Peyer's patch (tissue), 4 donors: ENCODE data around the gene FABP3. TPM values are rescaled to one million over a fixed set of nuclear protein-coding genes. Genes with fewer than 3 reads are reported as not detected.
"Not testable (repeated sequence)": the region's sequence is repeated elsewhere in the genome, so short reads cannot be mapped to it uniquely, and the experiment has no call there.

ENCODE experiments used
- DNase-seq, 3 donors: peaks; one replicate each; pipeline ENCODE4 v3.0.0-alpha.2; 2017 to 2019
- H3K27ac ChIP-seq, 4 donors: fragments of 200-600 bp; sonication (generic); one replicate each; pipeline ENCODE4 v1.5.1; 2016 to 2019
- H3K27me3 ChIP-seq, 2 donors: fragments of 200-600 bp; sonication (generic); one replicate each; pipeline ENCODE4 v1.5.1; 2019
- H3K36me3 ChIP-seq, 3 donors: fragments of 200-600 bp; sonication (generic); one replicate each; pipeline ENCODE4 v1.5.1; 2016 to 2019
- H3K4me1 ChIP-seq, 4 donors: fragments of 200-600 bp; sonication (generic); one replicate each; pipeline ENCODE4 v1.5.1; 2016 to 2019
- H3K4me3 ChIP-seq, 4 donors: fragments of 200-600 bp; sonication (generic); 1 replicate in 3 of 4; 2 replicates in 1 of 4; pipeline ENCODE4 v1.5.1; 2016 to 2019; ENCODE audit warnings: mild to moderate bottlenecking in 1 of 4
- H3K9me3 ChIP-seq, 4 donors: fragments of 200-600 bp; sonication (generic); one replicate each; pipeline ENCODE4 v1.5.1; 2016 to 2019; ENCODE audit warnings: mild to moderate bottlenecking in 1 of 4
- CTCF ChIP-seq, 6 experiments: fragments of 450-650 bp in 4 of 6; fragments of 200-600 bp in 2 of 6; sonication (generic) in 1 of 6; IDR thresholded peaks; one replicate each; pipeline ENCODE4 v1.5.1; 2017 to 2019; ENCODE audit warnings: antibody characterized with exemption in 6 of 6, mild to moderate bottlenecking in 3 of 6, moderate library complexity in 1 of 6
- POLR2A ChIP-seq, 2 donors: fragments of 450-650 bp; IDR thresholded peaks; one replicate each; pipeline ENCODE4 v1.5.1; 2017; ENCODE audit warnings: antibody characterized with exemption in 2 of 2, mild to moderate bottlenecking in 2 of 2, moderate library complexity in 2 of 2
- total RNA-seq, 4 donors: library from RNA; depleted of rRNA; stranded (reverse); fragments of >200 nt; gene quantifications; one replicate each; pipeline ENCODE4 v1.1.0, GENCODE V29; 2016

The FABP3 gene
- total RNA-seq, 4 donors from 2014 or later = 2.7 to 15.7 TPM; not detected in 2

DNA sequence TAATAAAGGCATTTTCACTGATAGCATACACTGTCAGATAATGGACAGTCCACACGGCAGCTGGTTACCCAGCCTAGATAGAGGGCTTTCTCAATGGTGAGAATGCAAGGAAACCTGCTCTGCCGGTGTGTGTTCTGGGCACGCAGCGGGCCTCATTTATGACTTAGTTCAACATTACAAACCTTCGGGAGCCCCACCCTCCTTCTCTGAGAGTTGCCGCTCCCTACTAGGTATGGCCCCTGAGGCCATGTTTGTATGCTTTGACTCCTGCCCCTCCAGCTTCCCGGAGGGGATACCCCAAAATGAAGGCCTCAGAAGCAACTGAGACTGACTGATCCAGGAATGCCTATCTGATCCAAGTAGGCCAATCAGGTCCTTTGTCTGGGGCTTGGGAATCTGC lies 17.2 kb upstream of the FABP3 start:
- Histone ChIP-seq H3K9me3 (no peaks in the 10 kb centered on the region), H3K4me1 (peaks cover 0 to 6% (median 2%) of the 10 kb centered on the region in 4 donors), H3K36me3 (no peaks in the 10 kb centered on the region), H3K27ac (peak overlapping the region in 3 of 4 donors; percentile 14 to 60 (median 23)), H3K27me3 (no peaks in the 10 kb centered on the region), H3K4me3 (no peak overlapping the region)
- TF ChIP-seq CTCF (IDR thresholded peaks at IDR 0.05) (no peak), POLR2A (IDR thresholded peaks at IDR 0.05) (no peak)
- DNase-seq = peak in 2 of 3 donors; percentile 68 to 77

GRCh38 chr1:31389616-31390015 lies 16.7 kb upstream of the FABP3 start:
- Histone ChIP-seq H3K4me3 (no peak overlapping the region), H3K9me3 (no peaks in the 10 kb centered on the region), H3K36me3 (no peaks in the 10 kb centered on the region), H3K4me1 (peaks cover 0 to 6% (median 2%) of the 10 kb centered on the region in 4 donors), H3K27me3 (no peaks in the 10 kb centered on the region), H3K27ac (peak overlapping the region in 1 of 4 donors; percentile 60)
- no peak for TF ChIP-seq POLR2A (IDR thresholded peaks at IDR 0.05)
- TF ChIP-seq CTCF (IDR thresholded peaks at IDR 0.05) = no peak
- no peak for DNase-seq

- Histone ChIP-seq H3K36me3 (no peaks in the 10 kb centered on the region), H3K4me1 (no peaks in the 10 kb centered on the region), H3K9me3 (no peaks in the 10 kb centered on the region), H3K27me3 (no peaks in the 10 kb centered on the region), H3K27ac (no peak overlapping the region), H3K4me3 (no peak overlapping the region)
- TF ChIP-seq CTCF (IDR thresholded peaks at IDR 0.05) (no peak), POLR2A (IDR thresholded peaks at IDR 0.05) (no peak)
- DNase-seq = no peak
Observed at GRCh38 chr1:31387612-31388011, 14.7 kb upstream of the FABP3 start.

DNA sequence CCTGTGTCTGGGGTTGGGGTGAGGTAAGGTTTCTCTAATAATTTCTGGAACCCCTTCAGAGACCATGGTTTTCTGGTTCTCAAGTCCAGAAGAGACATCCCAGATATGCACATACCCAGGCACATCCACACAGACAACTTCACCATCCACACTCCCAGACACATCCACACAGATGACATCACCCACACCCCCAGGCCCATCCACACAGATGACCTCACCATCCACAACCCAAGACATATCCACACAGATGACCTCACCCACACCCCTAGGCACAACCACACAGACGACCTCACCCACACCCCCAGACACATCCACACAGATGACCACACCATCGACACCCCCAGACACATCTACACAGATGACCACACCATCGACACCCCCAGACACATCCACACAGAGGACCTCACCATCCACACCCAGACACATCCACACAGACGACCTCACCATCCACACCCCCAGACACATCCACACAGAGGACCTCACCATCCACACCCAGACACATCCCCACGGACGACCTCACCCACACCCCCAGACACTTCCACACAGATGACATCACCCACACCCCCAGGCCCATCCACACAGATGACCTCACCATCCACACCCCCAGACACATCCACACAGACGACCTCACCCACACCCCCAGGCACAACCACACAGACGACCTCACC lies 13.8 kb upstream of the FABP3 start:
- not testable (repeated sequence) for DNase-seq, H3K4me1 ChIP-seq, H3K27ac ChIP-seq

DNA sequence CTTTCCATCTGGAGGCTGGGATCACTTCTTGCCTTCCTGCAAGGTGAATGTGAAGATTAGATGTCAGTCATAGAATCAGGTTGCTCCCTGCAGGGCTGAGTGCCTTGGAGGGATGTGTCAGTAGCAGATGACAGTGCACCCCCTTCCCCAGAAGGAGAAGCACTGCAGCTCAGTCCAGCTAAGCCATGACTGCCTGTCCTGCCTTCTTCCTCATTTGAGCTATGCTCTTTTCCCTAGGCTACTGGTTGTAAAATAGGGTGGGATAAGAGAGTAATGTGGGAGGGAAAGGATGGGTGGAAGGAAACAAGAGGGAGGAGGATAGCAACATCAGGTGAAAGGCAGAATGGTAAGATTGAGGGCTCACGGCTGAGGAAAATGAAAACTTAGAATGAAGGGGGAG lies 11.1 kb upstream of the FABP3 start:
- no peaks in the 10 kb centered on the region for H3K4me1 ChIP-seq
- no peak overlapping the region for H3K27ac ChIP-seq
- no peak overlapping the region for H3K4me3 ChIP-seq
- TF ChIP-seq CTCF (IDR thresholded peaks at IDR 0.05) = no peak
- no peak for TF ChIP-seq POLR2A (IDR thresholded peaks at IDR 0.05)
- no peaks in the 10 kb centered on the region for H3K36me3 ChIP-seq
- no peak for DNase-seq
- H3K27me3 ChIP-seq = no peaks in the 10 kb centered on the region
- H3K9me3 ChIP-seq = no peaks in the 10 kb centered on the region

More for the DNA sequence above, 13.8 kb upstream of the FABP3 start:
- H3K4me3 ChIP-seq, H3K36me3 ChIP-seq, H3K27me3 ChIP-seq, H3K9me3 ChIP-seq: not testable (repeated sequence)

DNA sequence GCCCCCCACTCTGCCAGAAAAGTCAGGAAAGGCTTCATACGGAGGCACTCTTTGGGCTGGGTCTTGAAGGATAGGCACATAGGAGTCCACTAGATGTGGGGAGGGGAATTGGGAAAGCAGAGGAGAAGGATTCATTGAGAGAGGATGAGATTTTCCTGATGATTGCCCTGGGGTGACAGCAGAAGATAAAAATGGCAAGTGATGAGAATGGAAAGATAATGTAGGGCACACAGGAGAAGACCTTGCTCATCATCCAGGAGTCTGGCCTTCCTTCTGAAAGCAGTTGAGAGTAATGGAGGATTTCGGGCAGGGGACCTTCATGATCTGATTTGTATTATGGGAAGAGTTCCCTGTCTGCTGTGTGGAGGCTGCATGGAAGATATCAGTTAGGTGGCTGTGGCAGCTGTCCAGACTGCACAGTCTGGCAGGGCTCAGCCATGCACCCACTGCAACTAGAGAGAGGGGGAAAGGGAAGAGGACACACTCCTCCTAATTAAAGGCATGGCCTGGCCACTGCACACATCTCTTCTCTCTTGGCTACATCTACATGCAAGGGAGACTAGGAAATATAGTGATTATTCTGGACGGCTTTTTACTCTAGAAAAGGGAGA lies 9.6 kb upstream of the FABP3 start:
- TF ChIP-seq POLR2A (IDR thresholded peaks at IDR 0.05) (no peak), CTCF (IDR thresholded peaks at IDR 0.05) (no peak)
- H3K9me3 ChIP-seq = no peaks in the 10 kb centered on the region
- no peaks in the 10 kb centered on the region for H3K27me3 ChIP-seq
- no peaks in the 10 kb centered on the region for H3K4me1 ChIP-seq
- no peak overlapping the region for H3K27ac ChIP-seq
- DNase-seq = no peak
- no peak overlapping the region for H3K4me3 ChIP-seq
- no peaks in the 10 kb centered on the region for H3K36me3 ChIP-seq
